Hematopoietic multipotent progenitor cell (in vitro differentiated cells): ENCODE results near the gene ZBTB2. TPM values are rescaled to one million over a fixed set of nuclear protein-coding genes. Genes with fewer than 3 reads are reported as not detected.

ENCODE experiments used
- DNase-seq, 3 donors: peaks; one replicate each; pipeline ENCODE4 v3.0.0-alpha.2; 2011 to 2015; ENCODE audit warnings: low read depth in 2 of 3, low spot score in 2 of 3
- total RNA-seq: library from RNA; depleted of rRNA; stranded (reverse); fragments of >200 nt; gene quantifications from one replicate; pipeline ENCODE4 v1.2.3, GENCODE V29; 2012

The ZBTB2 gene
- 9.4 TPM for total RNA-seq

- peak; percentile 45 to 66 (median 65) for DNase-seq
Measured at GRCh38 chr6:151391471-151392413, at the start of gene ZBTB2. TSS of gene ZBTB2 (minus strand) at chr6:151391559. CDS start at chr6:151373637, 17,922 bp downstream.

- peak in 2 of 3 donors; percentile 44 to 78 for DNase-seq
Measured at GRCh38 chr6:151440930-151441329, 49.6 kb upstream of the ZBTB2 start.

GRCh38 chr6:151440498-151440897, 49.1 kb upstream of the ZBTB2 start:
- DNase-seq, result no peak

GRCh38 chr6:151437401-151437800, 46.0 kb upstream of the ZBTB2 start:
- no peak for DNase-seq

- DNase-seq, result no peak
Measured at GRCh38 chr6:151436802-151437201, 45.4 kb upstream of the ZBTB2 start.

- DNase-seq, result no peak
Measured at GRCh38 chr6:151436300-151436699, 44.9 kb upstream of the ZBTB2 start.

GRCh38 chr6:151434369-151434768, 43.0 kb upstream of the ZBTB2 start:
- DNase-seq, result no peak

- DNase-seq, result no peak
Measured at GRCh38 chr6:151432651-151433050, 41.3 kb upstream of the ZBTB2 start.

- DNase-seq, result no peak
Measured at GRCh38 chr6:151431337-151431736, 40.0 kb upstream of the ZBTB2 start.

GRCh38 chr6:151430886-151431285, 39.5 kb upstream of the ZBTB2 start:
- DNase-seq, result no peak

- DNase-seq, result no peak
Measured at GRCh38 chr6:151428093-151428735, 36.9 kb upstream of the ZBTB2 start.

- no peak for DNase-seq
Measured at GRCh38 chr6:151425561-151425960, 34.2 kb upstream of the ZBTB2 start.

GRCh38 chr6:151422981-151423380, 31.6 kb upstream of the ZBTB2 start:
- no peak for DNase-seq

GRCh38 chr6:151417477-151417876, 26.1 kb upstream of the ZBTB2 start:
- no peak for DNase-seq

- no peak for DNase-seq
Measured at GRCh38 chr6:151414641-151415260, 23.4 kb upstream of the ZBTB2 start.

GRCh38 chr6:151413372-151414145, 22.2 kb upstream of the ZBTB2 start:
- peak in 1 of 3 donors; percentile 31 for DNase-seq

- no peak for DNase-seq
Measured at GRCh38 chr6:151412909-151413308, 21.6 kb upstream of the ZBTB2 start.

- DNase-seq, result no peak
Measured at GRCh38 chr6:151409679-151410078, 18.3 kb upstream of the ZBTB2 start.

- no peak for DNase-seq
Measured at GRCh38 chr6:151409260-151409659, 17.9 kb upstream of the ZBTB2 start.

- DNase-seq, result no peak
Measured at GRCh38 chr6:151408858-151409257, 17.5 kb upstream of the ZBTB2 start.

- DNase-seq, result no peak
Measured at GRCh38 chr6:151403919-151404308, 12.6 kb upstream of the ZBTB2 start.
